AG09309 (cell line): ENCODE results near the gene TP73.

Experiments
- DNase-seq: peaks from one replicate; pipeline ENCODE4 v3.0.0-alpha.2; 2010; ENCODE audit warnings: low read depth
- H3K4me3 ChIP-seq: 2 replicates; pipeline ENCODE4 v1.5.1; 2011; ENCODE audit warnings: mild to moderate bottlenecking, low read depth, low read length, moderate library complexity; ENCODE audit not compliant: control insufficient read depth
- TF ChIP-seq, protein P1 (sequence below): IDR thresholded peaks from 2 replicates; pipeline ENCODE4 v1.5.1; 2011; ENCODE audit warnings: mild to moderate bottlenecking, low read depth, low read length, inconsistent platforms; ENCODE audit not compliant: insufficient read depth, control insufficient read depth; ENCODE audit errors: missing control alignments

TP73 gene

DNA sequence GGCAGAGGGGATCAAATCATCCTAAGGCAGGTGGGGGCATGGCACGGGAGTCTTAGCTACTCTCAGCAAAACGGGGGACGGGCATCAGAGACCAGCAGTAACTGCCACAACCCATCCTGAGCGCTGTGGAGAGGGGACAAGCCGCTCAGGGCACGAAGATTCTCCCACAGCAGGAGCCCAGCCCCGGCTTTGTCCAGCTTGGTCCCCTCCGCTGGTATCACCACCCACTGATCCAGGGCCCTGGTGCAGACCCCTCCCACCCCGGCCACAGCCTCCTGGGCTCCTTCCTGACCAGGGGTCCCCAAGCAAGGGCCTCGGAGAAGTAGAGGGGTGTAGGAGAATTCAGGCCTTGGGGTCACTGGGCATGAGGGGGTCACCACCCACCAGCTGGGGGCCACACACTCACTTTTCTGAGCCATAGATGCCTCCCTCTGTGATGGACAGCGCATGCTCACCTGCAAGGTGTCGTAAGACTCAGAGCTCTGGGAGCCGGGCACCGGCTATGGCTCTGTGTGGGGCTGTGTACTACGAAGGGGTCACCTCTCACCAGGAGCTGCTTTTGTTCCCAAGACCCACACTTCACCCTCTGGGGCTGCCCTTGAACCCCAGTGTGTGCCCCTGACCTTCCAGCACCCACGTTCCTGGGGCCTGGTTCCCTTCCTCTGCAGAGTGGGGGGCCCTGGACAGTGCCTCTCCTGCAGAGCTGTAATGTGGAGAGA, 117.9 kb downstream of the TP73 start:
- TF ChIP-seq, protein P1, sequence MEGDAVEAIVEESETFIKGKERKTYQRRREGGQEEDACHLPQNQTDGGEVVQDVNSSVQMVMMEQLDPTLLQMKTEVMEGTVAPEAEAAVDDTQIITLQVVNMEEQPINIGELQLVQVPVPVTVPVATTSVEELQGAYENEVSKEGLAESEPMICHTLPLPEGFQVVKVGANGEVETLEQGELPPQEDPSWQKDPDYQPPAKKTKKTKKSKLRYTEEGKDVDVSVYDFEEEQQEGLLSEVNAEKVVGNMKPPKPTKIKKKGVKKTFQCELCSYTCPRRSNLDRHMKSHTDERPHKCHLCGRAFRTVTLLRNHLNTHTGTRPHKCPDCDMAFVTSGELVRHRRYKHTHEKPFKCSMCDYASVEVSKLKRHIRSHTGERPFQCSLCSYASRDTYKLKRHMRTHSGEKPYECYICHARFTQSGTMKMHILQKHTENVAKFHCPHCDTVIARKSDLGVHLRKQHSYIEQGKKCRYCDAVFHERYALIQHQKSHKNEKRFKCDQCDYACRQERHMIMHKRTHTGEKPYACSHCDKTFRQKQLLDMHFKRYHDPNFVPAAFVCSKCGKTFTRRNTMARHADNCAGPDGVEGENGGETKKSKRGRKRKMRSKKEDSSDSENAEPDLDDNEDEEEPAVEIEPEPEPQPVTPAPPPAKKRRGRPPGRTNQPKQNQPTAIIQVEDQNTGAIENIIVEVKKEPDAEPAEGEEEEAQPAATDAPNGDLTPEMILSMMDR: no peak
- no peak overlapping the region for H3K4me3 ChIP-seq
- no peak for DNase-seq

DNA sequence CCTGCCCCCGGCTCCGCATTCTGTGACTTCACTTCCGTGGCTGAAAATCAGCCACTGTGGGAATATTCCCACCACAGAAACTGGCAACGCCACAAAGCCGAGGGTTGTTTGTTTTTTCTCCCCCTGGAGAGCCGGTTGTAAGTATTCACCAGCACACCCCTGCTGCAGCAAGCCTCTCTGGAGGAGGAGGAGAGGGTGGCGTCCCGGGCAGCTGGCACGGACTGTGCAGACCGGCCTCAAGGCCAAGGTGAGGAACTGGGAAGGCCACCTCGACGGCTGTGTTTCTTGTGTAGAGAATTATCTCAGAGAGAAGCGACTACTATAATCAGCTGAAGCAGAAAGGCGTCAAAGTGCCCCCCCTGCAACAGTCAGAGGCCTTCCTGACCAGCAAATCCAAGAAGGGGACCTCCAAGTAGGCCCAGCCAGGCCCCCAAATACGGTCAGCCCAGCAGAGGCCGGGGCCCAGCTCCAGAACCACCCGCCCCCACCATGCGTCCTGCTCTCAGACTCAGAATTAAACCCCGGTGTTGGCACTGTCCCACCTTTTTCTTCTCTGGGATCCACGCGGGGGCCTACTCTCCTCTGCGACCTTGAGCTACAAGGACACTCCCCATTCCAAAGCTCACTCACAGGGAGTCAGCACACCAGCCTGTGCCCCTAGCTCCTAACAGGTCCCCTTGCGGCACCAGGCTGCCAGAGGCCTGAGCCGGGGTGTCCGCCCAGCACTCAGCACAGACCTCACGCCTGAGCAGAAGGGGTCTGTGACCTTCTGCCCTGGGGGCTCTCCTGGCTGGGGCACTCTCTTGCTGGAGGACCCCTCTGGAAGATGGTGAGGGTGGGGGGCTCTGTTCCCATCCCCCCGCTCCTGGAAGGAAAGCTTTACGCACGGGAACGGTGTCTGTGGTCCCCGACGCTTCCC, 119.1 kb downstream of the TP73 start:
- no peak for DNase-seq
- peak overlapping the region; percentile 38 for H3K4me3 ChIP-seq
- TF ChIP-seq, protein P1: no peak

DNA sequence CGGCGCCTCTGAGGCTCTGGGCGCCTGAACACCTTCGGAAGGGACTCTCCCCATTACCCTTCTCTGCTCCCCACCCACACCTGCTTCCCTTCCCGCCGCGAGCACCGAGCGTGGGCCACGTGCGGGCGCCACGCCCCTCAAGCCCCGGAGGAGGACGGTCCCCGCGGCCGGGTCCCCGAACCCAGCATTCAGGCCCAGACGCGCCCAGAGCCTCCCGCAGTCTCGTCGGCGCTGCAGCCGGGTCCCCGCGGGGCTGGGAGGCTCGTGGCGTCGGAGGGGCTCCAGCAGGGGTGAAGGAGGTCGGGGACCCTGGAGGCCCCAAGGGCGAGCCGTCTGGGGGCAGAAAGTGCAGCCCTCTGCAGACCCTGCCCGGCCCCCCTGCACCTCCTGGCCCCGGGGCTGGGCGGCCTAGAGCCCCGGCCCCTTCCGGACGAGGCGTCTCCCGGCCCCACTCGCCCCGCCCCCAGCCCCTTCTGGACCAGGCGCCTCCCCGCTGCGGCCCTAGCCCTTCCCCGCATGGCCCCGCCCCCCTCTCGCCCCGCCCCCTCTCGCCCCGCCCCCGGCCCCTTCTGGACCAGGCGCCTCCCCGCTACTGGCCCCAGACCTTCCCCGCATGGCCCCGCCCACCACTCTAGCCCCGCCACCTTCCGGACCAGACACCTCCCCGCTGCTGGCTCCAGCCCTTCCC, 119.9 kb downstream of the TP73 start:
- TF ChIP-seq, protein P1: no peak
- peak overlapping the region; percentile 38 for H3K4me3 ChIP-seq
- no peak for DNase-seq

DNA sequence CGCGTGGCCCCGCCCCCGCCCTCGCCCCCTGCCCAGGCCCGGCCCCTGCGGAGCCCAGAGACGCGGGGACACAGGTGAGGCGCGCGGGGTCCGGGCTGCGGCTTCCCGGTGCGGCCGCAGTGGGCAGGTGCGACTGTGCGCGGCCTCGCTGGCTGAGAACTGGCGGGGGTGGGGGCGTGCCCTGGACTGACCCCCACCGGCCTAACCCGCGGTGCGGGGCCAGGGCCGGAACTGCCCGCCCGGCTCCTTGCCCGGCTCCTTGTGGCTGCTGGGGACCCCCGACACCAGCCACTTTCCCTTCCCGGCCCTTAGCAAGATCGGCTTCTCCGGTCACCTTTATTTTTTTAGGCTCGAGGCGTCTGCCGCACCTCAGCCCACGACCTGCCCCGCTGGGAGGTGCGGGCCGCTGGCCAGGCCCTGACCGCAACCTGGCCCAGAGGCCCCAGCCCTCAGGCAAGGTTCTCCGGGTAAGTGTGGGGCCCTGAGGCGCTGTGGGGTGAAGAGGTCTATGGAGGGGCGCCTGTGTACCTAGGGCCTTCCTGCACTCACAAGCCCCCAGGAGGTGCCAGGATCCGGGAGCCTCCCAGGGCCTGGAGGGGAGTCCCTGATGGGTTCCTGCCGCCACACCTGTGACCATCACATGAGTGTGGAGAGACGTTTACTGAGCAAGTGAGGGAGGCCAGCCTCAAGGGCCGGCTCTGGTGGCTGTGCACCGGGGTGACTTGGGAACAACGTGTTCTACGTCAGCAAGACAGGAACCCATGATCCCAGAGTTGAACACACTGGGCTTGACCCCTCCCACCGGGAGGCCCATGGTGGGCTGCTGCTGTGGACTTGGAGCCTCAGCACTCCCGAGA, 120.6 kb downstream of the TP73 start, which contains the start of gene SMIM1:
Gene SMIM1, plus strand, starts transcription at position 35 of the 857 bp plus-strand sequence. CDS start 2,625 bp downstream, outside the sequence.
- TF ChIP-seq, protein P1: no peak
- no peak for DNase-seq
- peak within 1 kb of the TSS; percentile 38 for H3K4me3 ChIP-seq

DNA sequence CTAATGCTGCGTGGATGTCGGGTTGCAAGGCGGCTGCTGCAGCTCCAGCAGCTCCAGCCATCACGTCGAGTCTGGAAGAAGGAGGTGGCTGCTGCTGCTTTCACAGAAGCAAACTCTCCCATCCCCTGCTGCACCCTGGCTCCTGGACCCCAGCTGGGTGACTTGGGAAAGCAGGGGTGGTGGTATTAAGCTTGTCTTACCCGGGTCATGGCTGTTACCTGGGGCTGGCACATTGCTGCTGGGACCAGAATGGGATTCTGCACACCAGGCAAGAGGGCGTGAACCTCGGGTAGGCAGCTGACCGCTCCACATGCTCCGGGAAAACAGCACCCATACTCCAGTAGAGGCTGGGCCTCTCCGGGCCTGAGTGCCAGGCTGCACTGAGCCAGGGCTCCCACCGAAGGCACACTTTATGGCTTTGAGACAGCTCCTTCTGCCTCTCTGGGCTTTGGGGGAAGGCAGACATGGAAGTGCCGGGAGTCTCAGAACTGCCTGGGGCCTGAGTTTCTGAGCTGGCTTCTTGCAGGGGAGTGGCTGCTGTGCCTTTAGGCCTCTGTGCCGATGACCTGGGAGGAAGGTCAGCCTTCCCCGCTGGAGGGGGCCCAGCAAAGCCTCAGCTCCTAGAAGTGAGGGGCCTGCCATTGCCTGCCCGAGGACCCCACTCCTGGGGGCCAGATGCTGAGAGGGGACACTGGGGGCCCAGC, 121.4 kb downstream of the TP73 start:
- H3K4me3 ChIP-seq: no peak overlapping the region
- TF ChIP-seq, protein P1: no peak
- DNase-seq: no peak
